Epithelial cell of proximal tubule (primary cell): ENCODE results near the gene GADL1. TPM values are rescaled to one million over a fixed set of nuclear protein-coding genes. Genes with fewer than 3 reads are reported as not detected.

ENCODE experiments used
- DNase-seq: peaks from one replicate; pipeline ENCODE4 v3.0.0-alpha.2; 2011; ENCODE audit warnings: low read depth
- H3K4me3 ChIP-seq: 2 replicates; pipeline ENCODE4 v1.5.1; 2011; ENCODE audit warnings: low read depth, mild to moderate bottlenecking, low read length
- CTCF ChIP-seq: conservative IDR thresholded peaks from 2 replicates; pipeline ENCODE4 v1.5.1; 2012; ENCODE audit warnings: low read depth, mild to moderate bottlenecking, low read length
- total RNA-seq: library from RNA; depleted of rRNA; stranded (reverse); fragments of >200 nt; gene quantifications from 2 replicates; pipeline ENCODE4 v1.2.3, GENCODE V29; 2015

The GADL1 gene
- total RNA-seq, 1 donor from 2014 or later = not detected

- no peak for DNase-seq
- H3K4me3 ChIP-seq = no peak overlapping the region
- no peak for TF ChIP-seq CTCF
Observed at GRCh38 chr3:30733696-30734095, 160.8 kb downstream of the GADL1 start.

- H3K4me3 ChIP-seq = no peak overlapping the region
- no peak for TF ChIP-seq CTCF
- DNase-seq = no peak
Observed at GRCh38 chr3:30733209-30733608, 161.3 kb downstream of the GADL1 start.

- no peak for TF ChIP-seq CTCF
- H3K4me3 ChIP-seq = no peak overlapping the region
- DNase-seq = no peak
Observed at GRCh38 chr3:30730967-30731366, 163.5 kb downstream of the GADL1 start.

GRCh38 chr3:30729936-30730335 is 164.5 kb downstream of the GADL1 start:
- H3K4me3 ChIP-seq = no peak overlapping the region
- no peak for TF ChIP-seq CTCF
- no peak for DNase-seq

GRCh38 chr3:30729512-30729911 is 164.9 kb downstream of the GADL1 start:
- DNase-seq = no peak
- H3K4me3 ChIP-seq = no peak overlapping the region
- TF ChIP-seq CTCF = no peak

- H3K4me3 ChIP-seq = no peak overlapping the region
- TF ChIP-seq CTCF = no peak
- DNase-seq = no peak
Observed at GRCh38 chr3:30728143-30728542, 166.3 kb downstream of the GADL1 start.

- no peak overlapping the region for H3K4me3 ChIP-seq
- TF ChIP-seq CTCF = no peak
- no peak for DNase-seq
Observed at GRCh38 chr3:30724863-30725262, 169.6 kb downstream of the GADL1 start.
